B cell (primary cell): Measurements from ENCODE around the gene CFAP52. TPM values are rescaled to one million over a fixed set of nuclear protein-coding genes. Genes with fewer than 3 reads are reported as not detected.

ENCODE experiments used
- ATAC-seq: fragments of 200-7000 bp; cut with Tn5 transposase; one replicate; pipeline ENCODE4 v1.10.0; 2021; ENCODE audit warnings: low read depth, mild to moderate bottlenecking, moderate number of reproducible peaks, moderate library complexity
- CTCF ChIA-PET: fragments of 350-600 bp; sonication (Branson Sonifier 250); formaldehyde crosslinking; loops from one replicate; lab custom pipeline; 2021; ENCODE audit warnings: antibody characterized with exemption, inconsistent platforms; lab: Charles Lee
- POLR2A ChIA-PET: fragments of 350-600 bp; sonication (Branson Sonifier 250); formaldehyde crosslinking; loops from one replicate; lab custom pipeline; 2021; ENCODE audit warnings: antibody characterized with exemption; lab: Charles Lee
- DNase-seq: peaks from one replicate; pipeline ENCODE4 v3.0.0; 2013
- H2AFZ ChIP-seq: 2 replicates; pipeline ENCODE4 v1.6.1; 2012; ENCODE audit warnings: mild to moderate bottlenecking, low read depth, low read length; ENCODE audit not compliant: insufficient read depth, poor library complexity, severe bottlenecking
- H3K27ac ChIP-seq, 2 donors: 1 replicate in 1 of 2; 2 replicates in 1 of 2; pipeline ENCODE4 v1.5.1; 2012 to 2013; ENCODE audit warnings: low read length in 2 of 2, mild to moderate bottlenecking in 2 of 2, moderate library complexity in 1 of 2
- H3K27me3 ChIP-seq, 4 experiments: fragments of 200-600 bp in 1 of 4; sonication (generic) in 1 of 4; replicated peaks in 1 of 4; 1 replicate in 2 of 4; 2 replicates in 2 of 4; pipeline versions ENCODE4 v1.6.1 to v1.7.0; 2013 to 2016; ENCODE audit warnings: low read length in 3 of 4, mild to moderate bottlenecking in 2 of 4, mixed read lengths in 1 of 4, moderate library complexity in 1 of 4; ENCODE audit not compliant: insufficient read depth in 4 of 4, control insufficient read depth in 3 of 4; ENCODE audit errors: control extremely low read depth in 1 of 4
- H3K36me3 ChIP-seq, 2 experiments: replicated peaks in 1 of 2; 1 replicate in 1 of 2; 2 replicates in 1 of 2; pipeline versions ENCODE4 v1.6.1 to v1.7.1; 2013; ENCODE audit warnings: low read length in 1 of 2; ENCODE audit not compliant: insufficient read depth in 2 of 2, control insufficient read depth in 1 of 2; ENCODE audit errors: control extremely low read depth in 1 of 2, extremely low read depth in 1 of 2
- H3K4me1 ChIP-seq, 2 donors: fragments of 200-600 bp in 1 of 2; sonication (generic) in 1 of 2; 1 replicate in 1 of 2; 2 replicates in 1 of 2; pipeline versions ENCODE4 v1.5.1 to v1.6.1; 2013 to 2017; ENCODE audit warnings: low read length in 2 of 2; ENCODE audit not compliant: control insufficient read depth in 2 of 2, insufficient read depth in 2 of 2
- H3K4me2 ChIP-seq: replicated peaks from 2 replicates; pipeline ENCODE3; 2012; ENCODE audit warnings: mild to moderate bottlenecking, low read depth, low read length; ENCODE audit not compliant: poor library complexity, severe bottlenecking
- H3K4me3 ChIP-seq, 5 experiments: fragments of 200-600 bp in 1 of 5; sonication (generic) in 1 of 5; 1 replicate in 3 of 5; 2 replicates in 2 of 5; pipeline versions ENCODE4 v1.5.1 to v1.7.0; 2011 to 2016; ENCODE audit warnings: low read length in 4 of 5, mild to moderate bottlenecking in 4 of 5, low read depth in 2 of 5, control low read depth in 1 of 5, moderate library complexity in 1 of 5; ENCODE audit not compliant: insufficient read depth in 1 of 5; ENCODE audit errors: control extremely low read depth in 1 of 5, extremely low read depth in 1 of 5
- H3K79me2 ChIP-seq: fragments of 200-600 bp; sonication (generic); one replicate; pipeline ENCODE4 v1.6.0; 2016; ENCODE audit warnings: low read length; ENCODE audit not compliant: control insufficient read depth, insufficient read depth
- H3K9ac ChIP-seq: fragments of 200-600 bp; sonication (generic); 2 replicates; pipeline ENCODE4 v1.6.1; 2017; ENCODE audit warnings: mild to moderate bottlenecking, low read length, moderate library complexity
- H3K9me3 ChIP-seq, 3 donors: one replicate each; pipeline versions ENCODE4 v1.6.1 to v1.7.1; 2013; ENCODE audit warnings: low read length in 2 of 3; ENCODE audit not compliant: control insufficient read depth in 2 of 3, insufficient read depth in 1 of 3; ENCODE audit errors: control extremely low read depth in 1 of 3
- H4K20me1 ChIP-seq: 2 replicates; pipeline ENCODE4 v1.6.0; 2012; ENCODE audit warnings: mild to moderate bottlenecking, low read length; ENCODE audit not compliant: insufficient read depth, control insufficient read depth, poor library complexity, severe bottlenecking
- H3K27ac Mint-ChIP-seq: one replicate; pipeline ENCODE4 v1.8.0; 2021; ENCODE audit warnings: mixed read lengths
- H3K27me3 Mint-ChIP-seq: one replicate; pipeline ENCODE4 v1.8.0; 2021; ENCODE audit warnings: mixed read lengths
- H3K4me1 Mint-ChIP-seq: one replicate; pipeline ENCODE4 v1.8.0; 2021; ENCODE audit warnings: mixed read lengths
- H3K4me3 Mint-ChIP-seq: one replicate; pipeline ENCODE4 v1.8.0; 2021; ENCODE audit warnings: mixed read lengths
- H3K9me3 Mint-ChIP-seq: one replicate; pipeline ENCODE4 v1.8.0; 2022; ENCODE audit warnings: mixed read lengths; ENCODE audit not compliant: insufficient read depth
- EZH2 ChIP-seq: IDR thresholded peaks from 2 replicates; pipeline ENCODE4 v1.6.1; 2012; ENCODE audit warnings: borderline replicate concordance, low read depth, mild to moderate bottlenecking, moderate library complexity, low read length; ENCODE audit not compliant: insufficient read depth, poor library complexity, severe bottlenecking
- WGBS: methylation state at CpG from one replicate; pipeline ENCODE4 v1.1.5; 2013; ENCODE audit warnings: missing lambda C conversion rate; ENCODE audit not compliant: insufficient coverage; 5-methylcytosine and 5-hydroxymethylcytosine counted together
- intact Hi-C: fragments of 100-400 bp; cut with micrococcal nuclease; formaldehyde crosslinking; loops from one replicate; pipeline ENCODE4 v1.10.0; 2022
- polyA plus RNA-seq: library from polyadenylated mRNA; depleted of rRNA; stranded (reverse); fragments of >200 nt; gene quantifications from 2 replicates; pipeline ENCODE4 v1.2.3, GENCODE V29; 2012
- total RNA-seq, 2 donors: library from RNA; stranded (reverse); fragments of 120-200 nt in 1 of 2; gene quantifications; 1 replicate in 1 of 2; 2 replicates in 1 of 2; pipeline versions ENCODE4 v1.2.3 to v1.2.4, GENCODE V29; 2013 to 2022
- TF ChIP-seq, protein P1 (sequence below): fragments of 200-600 bp; IDR thresholded peaks from one replicate; pipeline ENCODE4 v1.8.0; 2022; ENCODE audit warnings: antibody characterized with exemption, mild to moderate bottlenecking

Gene CFAP52
- total and polyA plus RNA-seq, 2 donors (not counting 1 experiment from before 2014, with no cell fraction given) = not detected

DNA sequence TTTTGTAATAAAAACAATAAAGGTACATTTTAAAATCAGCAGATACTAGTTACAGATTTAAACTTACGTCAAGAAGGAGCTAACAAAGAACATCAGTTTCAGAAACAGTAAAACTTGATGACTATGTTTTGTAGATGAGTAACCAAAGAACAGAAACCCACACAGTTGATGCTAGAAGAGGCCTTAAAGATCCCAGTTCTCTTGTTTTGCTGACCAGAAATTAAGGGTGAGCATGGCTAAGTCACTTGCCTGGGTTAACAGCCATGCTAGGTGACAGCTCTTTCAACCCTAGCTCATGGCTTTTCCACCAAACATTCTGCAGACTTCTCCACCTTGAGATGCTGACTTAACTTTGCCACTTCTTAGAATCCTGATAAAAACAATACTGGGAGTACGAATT, 27.2 kb upstream of the CFAP52 start:
- no peaks in the 10 kb centered on the region for H3K27me3 ChIP-seq
- DNase-seq (no peak), ATAC-seq (no peak)
- TF ChIP-seq EZH2 = no peak
- TF ChIP-seq, protein P1, sequence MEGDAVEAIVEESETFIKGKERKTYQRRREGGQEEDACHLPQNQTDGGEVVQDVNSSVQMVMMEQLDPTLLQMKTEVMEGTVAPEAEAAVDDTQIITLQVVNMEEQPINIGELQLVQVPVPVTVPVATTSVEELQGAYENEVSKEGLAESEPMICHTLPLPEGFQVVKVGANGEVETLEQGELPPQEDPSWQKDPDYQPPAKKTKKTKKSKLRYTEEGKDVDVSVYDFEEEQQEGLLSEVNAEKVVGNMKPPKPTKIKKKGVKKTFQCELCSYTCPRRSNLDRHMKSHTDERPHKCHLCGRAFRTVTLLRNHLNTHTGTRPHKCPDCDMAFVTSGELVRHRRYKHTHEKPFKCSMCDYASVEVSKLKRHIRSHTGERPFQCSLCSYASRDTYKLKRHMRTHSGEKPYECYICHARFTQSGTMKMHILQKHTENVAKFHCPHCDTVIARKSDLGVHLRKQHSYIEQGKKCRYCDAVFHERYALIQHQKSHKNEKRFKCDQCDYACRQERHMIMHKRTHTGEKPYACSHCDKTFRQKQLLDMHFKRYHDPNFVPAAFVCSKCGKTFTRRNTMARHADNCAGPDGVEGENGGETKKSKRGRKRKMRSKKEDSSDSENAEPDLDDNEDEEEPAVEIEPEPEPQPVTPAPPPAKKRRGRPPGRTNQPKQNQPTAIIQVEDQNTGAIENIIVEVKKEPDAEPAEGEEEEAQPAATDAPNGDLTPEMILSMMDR = no peak
- H3K9me3 ChIP-seq = no peaks in the 10 kb centered on the region
- no peaks in the 10 kb centered on the region for H3K4me1 Mint-ChIP-seq
- CTCF ChIA-PET = interaction anchor here (0.9 to 1.3 kb wide), 2 partner anchors 12 to 28 kb away, joined by 3 read pairs; no protein-coding TSS in a partner anchor
- no peak overlapping the region for H3K4me3 ChIP-seq
- H3K4me3 Mint-ChIP-seq = no peak overlapping the region
- H3K9ac ChIP-seq = no peak overlapping the region
- WGBS = 100% methylated on average over 1 of the region's 2 CpGs
- no peak overlapping the region for H3K4me2 ChIP-seq
- no peak overlapping the region for H3K27ac ChIP-seq
- no peaks in the 10 kb centered on the region for H3K4me1 ChIP-seq
- no peaks in the 10 kb centered on the region for H3K27me3 Mint-ChIP-seq
- no peaks in the 10 kb centered on the region for H3K79me2 ChIP-seq
- H3K27ac Mint-ChIP-seq = no peak overlapping the region
- no peak overlapping the region for H2AFZ ChIP-seq
- H3K36me3 ChIP-seq = peaks cover 0 to 9% of the 10 kb centered on the region in 2 experiments
- POLR2A ChIA-PET = no interaction called here
- H3K9me3 Mint-ChIP-seq = no peaks in the 10 kb centered on the region
- no peaks in the 10 kb centered on the region for H4K20me1 ChIP-seq
- intact Hi-C loops = no loop called here

DNA sequence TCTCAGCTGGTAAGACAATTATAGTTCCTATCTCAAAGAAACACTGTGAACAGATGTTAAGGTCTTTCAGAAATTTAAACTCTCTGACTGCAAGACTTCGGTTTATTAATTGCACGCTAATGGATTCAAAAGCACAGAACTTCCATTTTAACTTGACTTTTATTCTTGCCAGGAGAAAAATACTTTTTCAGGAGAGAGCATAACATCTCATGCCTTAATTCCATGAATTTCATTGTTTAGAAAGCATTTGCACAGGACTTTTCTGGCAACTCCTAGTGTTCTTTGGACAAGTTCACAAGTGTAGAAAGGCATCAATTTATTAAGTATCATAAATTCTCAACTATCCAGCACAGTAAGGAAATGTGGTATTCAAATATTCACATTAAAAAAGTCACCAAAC, 23.3 kb upstream of the CFAP52 start:
- Mint-ChIP-seq H3K4me3 (no peak overlapping the region), H3K27me3 (no peaks in the 10 kb centered on the region), H3K9me3 (no peaks in the 10 kb centered on the region), H3K27ac (no peak overlapping the region), H3K4me1 (no peaks in the 10 kb centered on the region)
- POLR2A ChIA-PET = no interaction called here
- intact Hi-C loops = no loop called here
- Histone ChIP-seq H3K36me3 (peaks cover 1 to 11% of the 10 kb centered on the region in 2 experiments), H3K79me2 (peaks cover 1% of the 10 kb centered on the region), H3K27me3 (no peaks in the 10 kb centered on the region), H3K27ac (no peak overlapping the region), H3K4me3 (no peak overlapping the region), H2AFZ (no peak overlapping the region), H3K4me1 (no peaks in the 10 kb centered on the region), H3K9me3 (no peaks in the 10 kb centered on the region), H4K20me1 (no peaks in the 10 kb centered on the region), H3K9ac (no peak overlapping the region), H3K4me2 (no peak overlapping the region)
- CTCF ChIA-PET = no interaction called here
- no peak for DNase-seq
- WGBS = no CpG with 5 or more reads among the region's 2 CpGs
- ATAC-seq = no peak
- TF ChIP-seq, protein P1 = no peak
- no peak for TF ChIP-seq EZH2
